Measurements from ENCODE around the gene MAGEC3.

DNA sequence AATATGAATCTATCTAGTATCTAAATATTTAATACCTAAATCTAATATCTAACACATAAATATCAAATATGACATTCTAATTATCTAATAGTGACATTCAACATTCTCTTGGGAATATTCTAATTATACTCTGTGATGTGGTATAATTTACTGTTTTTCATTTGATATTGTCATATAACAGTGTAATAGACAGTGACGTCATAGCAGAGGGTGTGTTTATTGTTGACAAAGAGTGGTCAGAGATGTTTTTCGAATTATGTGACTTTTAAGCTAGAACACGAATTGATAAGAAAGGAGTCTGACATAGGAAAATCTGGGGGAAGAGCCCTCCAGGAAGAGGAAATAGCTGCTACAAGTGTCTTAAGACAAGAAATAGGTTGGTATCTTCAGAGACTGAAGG, 5.9 kb upstream of the MAGEC3 start:
- TF ChIP-seq, protein P1, sequence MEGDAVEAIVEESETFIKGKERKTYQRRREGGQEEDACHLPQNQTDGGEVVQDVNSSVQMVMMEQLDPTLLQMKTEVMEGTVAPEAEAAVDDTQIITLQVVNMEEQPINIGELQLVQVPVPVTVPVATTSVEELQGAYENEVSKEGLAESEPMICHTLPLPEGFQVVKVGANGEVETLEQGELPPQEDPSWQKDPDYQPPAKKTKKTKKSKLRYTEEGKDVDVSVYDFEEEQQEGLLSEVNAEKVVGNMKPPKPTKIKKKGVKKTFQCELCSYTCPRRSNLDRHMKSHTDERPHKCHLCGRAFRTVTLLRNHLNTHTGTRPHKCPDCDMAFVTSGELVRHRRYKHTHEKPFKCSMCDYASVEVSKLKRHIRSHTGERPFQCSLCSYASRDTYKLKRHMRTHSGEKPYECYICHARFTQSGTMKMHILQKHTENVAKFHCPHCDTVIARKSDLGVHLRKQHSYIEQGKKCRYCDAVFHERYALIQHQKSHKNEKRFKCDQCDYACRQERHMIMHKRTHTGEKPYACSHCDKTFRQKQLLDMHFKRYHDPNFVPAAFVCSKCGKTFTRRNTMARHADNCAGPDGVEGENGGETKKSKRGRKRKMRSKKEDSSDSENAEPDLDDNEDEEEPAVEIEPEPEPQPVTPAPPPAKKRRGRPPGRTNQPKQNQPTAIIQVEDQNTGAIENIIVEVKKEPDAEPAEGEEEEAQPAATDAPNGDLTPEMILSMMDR (IDR thresholded peaks at IDR 0.05), result no peak
- TF ChIP-seq POLR2AphosphoS5 (IDR thresholded peaks at IDR 0.05), result no peak
